ENCODE data around the gene DCDC2B. TPM values are rescaled to one million over a fixed set of nuclear protein-coding genes. Genes with fewer than 3 reads are reported as not detected.

Gene DCDC2B
- total RNA-seq, 4 donors from 2014 or later = not detected

- 77 to 90% methylated on average over 3 of the region's 3 CpGs for WGBS, 2 donors
- Histone ChIP-seq H3K27me3 (no peaks in the 10 kb centered on the region), H3K27ac (no peak overlapping the region), H3K4me3 (no peak overlapping the region), H3K4me1 (peaks cover 0 to 14% (median 7%) of the 10 kb centered on the region in 4 donors), H3K36me3 (peaks cover 13 to 76% (median 22%) of the 10 kb centered on the region in 3 donors), H3K9me3 (no peaks in the 10 kb centered on the region)
- DNase-seq (ENCODE audit: low spot score in 2 of 2) = no peak
- TF ChIP-seq EP300 (IDR thresholded peaks at IDR 0.05) = no peak
- no peak for TF ChIP-seq POLR2A (IDR thresholded peaks at IDR 0.05)
- TF ChIP-seq CTCF (IDR thresholded peaks at IDR 0.05) = no peak
Observed at GRCh38 chr1:32195531-32195930, 13.4 kb upstream of the DCDC2B start.

- peaks cover 12 to 70% (median 20%) of the 10 kb centered on the region in 3 donors for H3K36me3 ChIP-seq
- TF ChIP-seq EP300 (IDR thresholded peaks at IDR 0.05) = no peak
Observed at GRCh38 chr1:32195972-32196823, 12.7 kb upstream of the DCDC2B start.

GRCh38 chr1:32197074-32197473 is 11.8 kb upstream of the DCDC2B start:
- no peak for DNase-seq (ENCODE audit: low spot score in 2 of 2)
- TF ChIP-seq EP300 (IDR thresholded peaks at IDR 0.05) (no peak), CTCF (IDR thresholded peaks at IDR 0.05) (no peak), POLR2A (IDR thresholded peaks at IDR 0.05) (no peak)
- H3K27me3 ChIP-seq = no peaks in the 10 kb centered on the region
- H3K36me3 ChIP-seq = peaks cover 12 to 61% (median 20%) of the 10 kb centered on the region in 3 donors
- H3K4me3 ChIP-seq = no peak overlapping the region
- 93 to 100% methylated on average over 1 of the region's 1 CpG for WGBS, 2 donors
- no peaks in the 10 kb centered on the region for H3K9me3 ChIP-seq
- no peak overlapping the region for H3K27ac ChIP-seq
- peaks cover 0 to 28% (median 13%) of the 10 kb centered on the region in 4 donors for H3K4me1 ChIP-seq

More at GRCh38 chr1:32195972-32196823, 12.7 kb upstream of the DCDC2B start:
- DNase-seq (ENCODE audit: low spot score in 2 of 2) = no peak
- Histone ChIP-seq H3K9me3 (no peaks in the 10 kb centered on the region), H3K27me3 (no peaks in the 10 kb centered on the region), H3K4me1 (peaks cover 0 to 19% (median 7%) of the 10 kb centered on the region in 4 donors), H3K27ac (no peak overlapping the region), H3K4me3 (no peak overlapping the region)

GRCh38 chr1:32197837-32198236 is 11.1 kb upstream of the DCDC2B start:
- 44 to 54% methylated on average over 6 of the region's 6 CpGs for WGBS, 2 donors
- Histone ChIP-seq H3K27me3 (no peaks in the 10 kb centered on the region), H3K9me3 (no peaks in the 10 kb centered on the region), H3K4me1 (peaks cover 0 to 30% (median 14%) of the 10 kb centered on the region in 4 donors), H3K36me3 (peaks cover 5 to 53% (median 20%) of the 10 kb centered on the region in 3 donors), H3K27ac (peak overlapping the region in 1 of 4 donors; percentile 14), H3K4me3 (no peak overlapping the region)
- no peak for TF ChIP-seq POLR2A (IDR thresholded peaks at IDR 0.05)
- TF ChIP-seq CTCF (IDR thresholded peaks at IDR 0.05) = no peak
- TF ChIP-seq EP300 (IDR thresholded peaks at IDR 0.05) = no peak
- DNase-seq (ENCODE audit: low spot score in 2 of 2) = no peak

GRCh38 chr1:32198237-32199042 is 10.4 kb upstream of the DCDC2B start:
- DNase-seq (ENCODE audit: low spot score in 2 of 2) = no peak
- Histone ChIP-seq H3K4me3 (no peak overlapping the region), H3K27ac (peak overlapping the region in 1 of 4 donors; percentile 87), H3K27me3 (no peaks in the 10 kb centered on the region), H3K9me3 (no peaks in the 10 kb centered on the region), H3K4me1 (peaks cover 0 to 30% (median 14%) of the 10 kb centered on the region in 4 donors), H3K36me3 (peaks cover 3 to 47% (median 15%) of the 10 kb centered on the region in 3 donors)
- 79 to 82% methylated on average over 3 of the region's 3 CpGs for WGBS, 2 donors
- TF ChIP-seq POLR2A (IDR thresholded peaks at IDR 0.05) (no peak), CTCF (IDR thresholded peaks at IDR 0.05) (no peak), EP300 (IDR thresholded peaks at IDR 0.05) (no peak)

Data from tibial nerve (tissue), 4 donors.